Measurements from ENCODE around the gene KCNIP4.

Gene KCNIP4

GRCh38 chr4:20938204-20938603 lies 1010.4 kb downstream of the KCNIP4 start:
- DNase-seq (ENCODE audit: extremely low spot score, insufficient read length, low read depth) (no peak), FAIRE-seq (no peak)

- no peak for FAIRE-seq
Measured at GRCh38 chr4:20926529-20926928, 1022.0 kb downstream of the KCNIP4 start.

GRCh38 chr4:20925176-20925575 lies 1023.4 kb downstream of the KCNIP4 start:
- no peak for DNase-seq (ENCODE audit: extremely low spot score, insufficient read length, low read depth)
- FAIRE-seq, result no peak

More at GRCh38 chr4:20926529-20926928, 1022.0 kb downstream of the KCNIP4 start:
- no peak for DNase-seq (ENCODE audit: extremely low spot score, insufficient read length, low read depth)

- no peak for DNase-seq (ENCODE audit: extremely low spot score, insufficient read length, low read depth)
- FAIRE-seq, result no peak
Measured at GRCh38 chr4:20922962-20923361, 1025.6 kb downstream of the KCNIP4 start.

- FAIRE-seq (no peak), DNase-seq (ENCODE audit: extremely low spot score, insufficient read length, low read depth) (no peak)
Measured at GRCh38 chr4:20916106-20916505, 1032.5 kb downstream of the KCNIP4 start.

- no peak for DNase-seq (ENCODE audit: extremely low spot score, insufficient read length, low read depth)
- no peak for FAIRE-seq
Measured at GRCh38 chr4:20904966-20905365, 1043.6 kb downstream of the KCNIP4 start.

- DNase-seq (ENCODE audit: extremely low spot score, insufficient read length, low read depth) (no peak), FAIRE-seq (no peak)
Measured at GRCh38 chr4:20901851-20902250, 1046.7 kb downstream of the KCNIP4 start.

GRCh38 chr4:20899591-20899990 lies 1049.0 kb downstream of the KCNIP4 start:
- DNase-seq (ENCODE audit: extremely low spot score, insufficient read length, low read depth) (no peak), FAIRE-seq (no peak)

GRCh38 chr4:20895988-20896387 lies 1052.6 kb downstream of the KCNIP4 start:
- FAIRE-seq, result no peak
- DNase-seq (ENCODE audit: extremely low spot score, insufficient read length, low read depth), result no peak

- DNase-seq (ENCODE audit: extremely low spot score, insufficient read length, low read depth) (no peak), FAIRE-seq (no peak)
Measured at GRCh38 chr4:20895208-20895607, 1053.4 kb downstream of the KCNIP4 start.

- no peak for FAIRE-seq
- no peak for DNase-seq (ENCODE audit: extremely low spot score, insufficient read length, low read depth)
Measured at GRCh38 chr4:20890761-20891160, 1057.8 kb downstream of the KCNIP4 start.

- DNase-seq (ENCODE audit: extremely low spot score, insufficient read length, low read depth), result no peak
- FAIRE-seq, result no peak
Measured at GRCh38 chr4:20889901-20890300, 1058.7 kb downstream of the KCNIP4 start.

GRCh38 chr4:20883677-20884076 lies 1064.9 kb downstream of the KCNIP4 start:
- DNase-seq (ENCODE audit: extremely low spot score, insufficient read length, low read depth) (no peak), FAIRE-seq (no peak)

GRCh38 chr4:20883231-20883630 lies 1065.3 kb downstream of the KCNIP4 start:
- DNase-seq (ENCODE audit: extremely low spot score, insufficient read length, low read depth), result no peak
- FAIRE-seq, result no peak

- FAIRE-seq, result no peak
Measured at GRCh38 chr4:20882500-20882899, 1066.1 kb downstream of the KCNIP4 start.

GRCh38 chr4:20881658-20882057 lies 1066.9 kb downstream of the KCNIP4 start:
- no peak for FAIRE-seq

More at GRCh38 chr4:20882500-20882899, 1066.1 kb downstream of the KCNIP4 start:
- DNase-seq (ENCODE audit: extremely low spot score, insufficient read length, low read depth), result no peak

GRCh38 chr4:20878806-20879205 lies 1069.8 kb downstream of the KCNIP4 start:
- FAIRE-seq, result no peak
- no peak for DNase-seq (ENCODE audit: extremely low spot score, insufficient read length, low read depth)

More at GRCh38 chr4:20881658-20882057, 1066.9 kb downstream of the KCNIP4 start:
- DNase-seq (ENCODE audit: extremely low spot score, insufficient read length, low read depth), result no peak

GRCh38 chr4:20870436-20870835 lies 1078.1 kb downstream of the KCNIP4 start:
- FAIRE-seq (no peak), DNase-seq (ENCODE audit: extremely low spot score, insufficient read length, low read depth) (no peak)

- no peak for FAIRE-seq
- DNase-seq (ENCODE audit: extremely low spot score, insufficient read length, low read depth), result no peak
Measured at GRCh38 chr4:20868108-20868507, 1080.5 kb downstream of the KCNIP4 start.

- no peak for DNase-seq (ENCODE audit: extremely low spot score, insufficient read length, low read depth)
- FAIRE-seq, result no peak
Measured at GRCh38 chr4:20860878-20861277, 1087.7 kb downstream of the KCNIP4 start.

GRCh38 chr4:20859097-20859781 lies 1089.3 kb downstream of the KCNIP4 start:
- no peak for FAIRE-seq

GRCh38 chr4:20857081-20857480 lies 1091.5 kb downstream of the KCNIP4 start:
- DNase-seq (ENCODE audit: extremely low spot score, insufficient read length, low read depth), result no peak
- no peak for FAIRE-seq

More at GRCh38 chr4:20859097-20859781, 1089.3 kb downstream of the KCNIP4 start:
- no peak for DNase-seq (ENCODE audit: extremely low spot score, insufficient read length, low read depth)
